Measurements from ENCODE around the gene MATCAP1. TPM values are rescaled to one million over a fixed set of nuclear protein-coding genes. Genes with fewer than 3 reads are reported as not detected.

MATCAP1 gene
- total and polyA plus RNA-seq, 2 donors from 2014 or later, result 15.5 to 38.8 TPM

DNA sequence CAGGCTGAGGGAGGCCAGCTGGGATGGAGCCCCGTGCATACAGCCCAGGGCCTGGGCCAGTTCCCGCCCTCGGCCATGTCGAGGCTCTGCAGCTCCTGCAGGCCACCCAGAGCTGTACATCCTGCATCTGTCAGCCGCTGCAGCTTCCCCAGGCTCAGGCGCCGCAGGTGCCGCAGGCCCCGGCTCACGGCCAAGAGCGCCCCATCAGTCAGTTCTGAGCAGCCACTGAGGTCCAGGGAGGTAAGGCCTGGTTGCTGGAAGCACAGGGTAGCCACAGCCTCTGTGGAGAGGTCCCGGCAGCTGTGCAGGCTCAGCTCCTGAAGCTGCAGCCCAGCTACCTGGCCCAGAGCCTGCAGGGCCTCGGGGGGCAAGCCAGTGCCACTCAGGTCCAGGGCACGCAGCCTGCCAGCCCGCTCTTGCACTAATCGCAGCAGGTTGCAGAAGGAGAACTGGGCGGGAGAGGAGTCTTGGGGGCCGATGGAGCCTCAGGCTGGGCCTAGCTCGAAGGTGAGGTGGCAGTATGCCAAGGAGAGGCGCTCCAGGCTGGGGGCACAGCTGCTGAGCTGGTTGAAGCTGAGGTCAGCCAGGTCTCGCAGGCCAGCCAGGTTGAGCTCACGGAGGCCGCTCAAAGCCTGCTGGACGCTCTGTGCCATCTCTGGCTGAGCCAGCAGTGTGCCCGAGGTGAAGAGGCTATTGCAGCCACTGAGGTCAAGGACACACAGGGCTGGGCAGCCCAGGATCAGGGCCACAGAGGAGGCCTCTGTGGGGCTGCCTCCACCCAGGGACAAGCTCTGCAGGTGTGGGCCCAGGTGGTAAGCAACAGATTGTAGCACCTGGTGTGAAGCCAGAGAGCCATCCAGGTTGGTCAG is 26.5 kb upstream of the MATCAP1 start:
- Histone ChIP-seq H3K27me3 (ENCODE audit: control insufficient read depth, insufficient read depth, low read length) (no peaks in the 10 kb centered on the region), H3K4me3 (ENCODE audit: low read length in 3 of 3) (no peak overlapping the region), H3K36me3 (ENCODE audit: control insufficient read depth in 2 of 3, insufficient read depth in 3 of 3, low read length in 3 of 3) (no peaks in the 10 kb centered on the region), H3K4me1 (ENCODE audit: control insufficient read depth in 2 of 3, insufficient read depth in 2 of 3, low read depth in 1 of 3, low read length in 3 of 3) (peaks cover 0 to 2% (median 0%) of the 10 kb centered on the region in 3 donors), H3K9me3 (ENCODE audit: control insufficient read depth in 2 of 3, insufficient read depth in 1 of 3, low read length in 3 of 3) (no peaks in the 10 kb centered on the region), H3K9ac (ENCODE audit: low read length in 3 of 3) (no peak overlapping the region), H3K27ac (ENCODE audit: low read depth in 2 of 2, low read length in 2 of 2) (no peak overlapping the region)
- DNase-seq, result no peak
- TF ChIP-seq, protein P1, sequence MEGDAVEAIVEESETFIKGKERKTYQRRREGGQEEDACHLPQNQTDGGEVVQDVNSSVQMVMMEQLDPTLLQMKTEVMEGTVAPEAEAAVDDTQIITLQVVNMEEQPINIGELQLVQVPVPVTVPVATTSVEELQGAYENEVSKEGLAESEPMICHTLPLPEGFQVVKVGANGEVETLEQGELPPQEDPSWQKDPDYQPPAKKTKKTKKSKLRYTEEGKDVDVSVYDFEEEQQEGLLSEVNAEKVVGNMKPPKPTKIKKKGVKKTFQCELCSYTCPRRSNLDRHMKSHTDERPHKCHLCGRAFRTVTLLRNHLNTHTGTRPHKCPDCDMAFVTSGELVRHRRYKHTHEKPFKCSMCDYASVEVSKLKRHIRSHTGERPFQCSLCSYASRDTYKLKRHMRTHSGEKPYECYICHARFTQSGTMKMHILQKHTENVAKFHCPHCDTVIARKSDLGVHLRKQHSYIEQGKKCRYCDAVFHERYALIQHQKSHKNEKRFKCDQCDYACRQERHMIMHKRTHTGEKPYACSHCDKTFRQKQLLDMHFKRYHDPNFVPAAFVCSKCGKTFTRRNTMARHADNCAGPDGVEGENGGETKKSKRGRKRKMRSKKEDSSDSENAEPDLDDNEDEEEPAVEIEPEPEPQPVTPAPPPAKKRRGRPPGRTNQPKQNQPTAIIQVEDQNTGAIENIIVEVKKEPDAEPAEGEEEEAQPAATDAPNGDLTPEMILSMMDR (IDR thresholded peaks at IDR 0.05; ENCODE audit: borderline replicate concordance, extremely low read depth, insufficient read depth), result no peak
- intact Hi-C loops (cut with DNase I), result no loop called here
- FAIRE-seq, result no peak

DNA sequence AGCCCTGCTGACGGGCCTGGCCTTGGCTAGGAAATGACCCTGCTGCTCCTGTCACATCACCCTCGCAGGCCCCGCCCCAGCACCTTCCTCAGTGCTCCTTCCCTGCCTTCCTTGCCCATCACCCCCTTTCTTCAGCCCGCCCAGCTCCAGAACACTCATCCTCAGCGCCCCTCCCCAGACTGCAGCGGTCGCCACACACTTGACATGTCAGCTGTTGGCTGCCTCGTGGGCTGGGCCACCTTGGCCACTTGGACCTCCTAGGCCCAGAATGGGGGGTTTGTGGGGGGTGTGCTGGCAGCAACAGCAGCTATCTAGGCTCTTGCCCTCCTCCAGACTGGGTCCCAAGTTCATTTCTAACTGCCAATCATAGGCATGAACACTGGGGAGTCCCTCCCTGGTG is 25.8 kb upstream of the MATCAP1 start:
- TF ChIP-seq, protein P1 (IDR thresholded peaks at IDR 0.05; ENCODE audit: borderline replicate concordance, extremely low read depth, insufficient read depth), result no peak
- FAIRE-seq, result no peak
- intact Hi-C loops (cut with DNase I), result no loop called here
- Histone ChIP-seq H3K9me3 (ENCODE audit: control insufficient read depth in 2 of 3, insufficient read depth in 1 of 3, low read length in 3 of 3) (no peaks in the 10 kb centered on the region), H3K27me3 (ENCODE audit: control insufficient read depth, insufficient read depth, low read length) (no peaks in the 10 kb centered on the region), H3K9ac (ENCODE audit: low read length in 3 of 3) (no peak overlapping the region), H3K4me1 (ENCODE audit: control insufficient read depth in 2 of 3, insufficient read depth in 2 of 3, low read depth in 1 of 3, low read length in 3 of 3) (peaks cover 0 to 2% (median 0%) of the 10 kb centered on the region in 3 donors), H3K27ac (ENCODE audit: low read depth in 2 of 2, low read length in 2 of 2) (no peak overlapping the region), H3K4me3 (ENCODE audit: low read length in 3 of 3) (no peak overlapping the region), H3K36me3 (ENCODE audit: control insufficient read depth in 2 of 3, insufficient read depth in 3 of 3, low read length in 3 of 3) (no peaks in the 10 kb centered on the region)
- no peak for DNase-seq

DNA sequence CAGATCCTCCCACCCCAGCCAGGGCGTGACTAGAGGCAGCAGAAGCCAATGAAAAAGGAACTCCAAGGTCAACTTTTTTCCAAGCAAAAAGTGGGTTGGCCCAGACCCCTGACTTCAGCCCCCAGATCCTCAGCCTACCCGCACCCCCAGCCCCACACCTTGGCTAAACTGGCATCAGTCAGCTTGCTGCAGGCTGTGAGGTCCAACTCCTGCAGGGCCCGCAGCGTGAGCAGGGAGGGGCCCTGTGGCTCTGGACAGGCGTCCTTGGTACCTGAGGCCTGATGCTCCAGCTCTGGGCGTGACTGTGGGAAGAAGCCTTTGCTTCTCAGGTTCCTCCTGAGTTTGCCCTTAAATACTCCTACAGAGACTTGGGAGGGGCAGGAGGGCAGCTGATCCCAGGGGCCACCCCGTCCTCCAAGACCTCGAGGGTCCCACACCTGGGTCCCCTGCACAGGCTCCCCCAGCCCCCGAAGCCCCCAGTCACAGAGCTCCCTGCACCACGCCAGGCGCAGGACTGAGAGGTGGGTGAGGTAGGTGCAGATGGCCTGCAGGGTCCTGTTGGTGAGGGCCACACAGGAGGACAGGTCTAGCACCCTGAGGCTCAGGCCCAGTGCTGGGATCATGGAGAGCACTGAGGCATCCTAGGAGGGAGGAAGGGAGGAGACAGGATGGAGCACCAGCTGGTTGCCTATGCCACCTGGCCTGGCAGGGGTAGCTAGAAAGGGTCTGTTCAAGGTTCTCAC is 24.6 kb upstream of the MATCAP1 start:
- Histone ChIP-seq H3K36me3 (ENCODE audit: control insufficient read depth in 2 of 3, insufficient read depth in 3 of 3, low read length in 3 of 3) (peaks cover 0 to 3% (median 0%) of the 10 kb centered on the region in 3 donors), H3K9me3 (ENCODE audit: control insufficient read depth in 2 of 3, insufficient read depth in 1 of 3, low read length in 3 of 3) (no peaks in the 10 kb centered on the region), H3K9ac (ENCODE audit: low read length in 3 of 3) (no peak overlapping the region), H3K4me3 (ENCODE audit: low read length in 3 of 3) (no peak overlapping the region), H3K27me3 (ENCODE audit: control insufficient read depth, insufficient read depth, low read length) (no peaks in the 10 kb centered on the region), H3K27ac (ENCODE audit: low read depth in 2 of 2, low read length in 2 of 2) (no peak overlapping the region), H3K4me1 (ENCODE audit: control insufficient read depth in 2 of 3, insufficient read depth in 2 of 3, low read depth in 1 of 3, low read length in 3 of 3) (peaks cover 0 to 2% (median 0%) of the 10 kb centered on the region in 3 donors)
- intact Hi-C loops (cut with DNase I), result no loop called here
- FAIRE-seq (no peak), DNase-seq (peak in 1 of 5 donors; percentile 64)
- TF ChIP-seq, protein P1 (IDR thresholded peaks at IDR 0.05; ENCODE audit: borderline replicate concordance, extremely low read depth, insufficient read depth), result no peak
